ENCODE measurements around the gene COL6A5. TPM values are rescaled to one million over a fixed set of nuclear protein-coding genes. Genes with fewer than 3 reads are reported as not detected.

The COL6A5 gene
- total and polyA plus RNA-seq, 9 of the 15 experiments (the other 6 are each of a cell fraction or from before 2014, with no cell fraction given): 1.5 to 9.7 (median 5.6) TPM

GRCh38 chr3:130386604-130387263 lies 41.3 kb downstream of the COL6A5 start (continued):
- TF ChIP-seq STAT5A (IDR thresholded peaks at IDR 0.05; ENCODE audit: borderline replicate concordance, low read length) (peak; percentile 53), SRF (CRISPR knock-in tag; IDR thresholded peaks at IDR 0.05) (no peak), CTCFL (IDR thresholded peaks at IDR 0.05; ENCODE audit: borderline replicate concordance, insufficient read depth, low read depth, low read length, poor library complexity, severe bottlenecking) (no peak), CREB5 (CRISPR knock-in tag; IDR thresholded peaks at IDR 0.05) (no peak), COPS2 (conservative IDR thresholded peaks at IDR 0.05) (no peak), ATF7 (IDR thresholded peaks at IDR 0.05) (peak; percentile 35; the same call in 1 of the 2 replicates), ETV6 (IDR thresholded peaks at IDR 0.05; ENCODE audit: borderline replicate concordance in 1 of 2, low read depth in 2 of 2, low read length in 1 of 2) (peak in 1 of 2 experiments; percentile 61; a peak in 1 of 4 replicates), ETV6 (CRISPR knock-in tag; IDR thresholded peaks at IDR 0.05; ENCODE audit: borderline replicate concordance) (no peak), NFIC (IDR thresholded peaks at IDR 0.05) (peak; percentile 46; the same call in 1 of the 2 replicates), EP400 (IDR thresholded peaks at IDR 0.05) (peak; percentile 42), NEUROD1 (IDR thresholded peaks at IDR 0.05; ENCODE audit: borderline replicate concordance, low read depth, low read length, partially characterized antibody) (peak; percentile 40), ESRRA (IDR thresholded peaks at IDR 0.05; ENCODE audit: borderline replicate concordance, low read depth) (no peak), YY1 (IDR thresholded peaks at IDR 0.05; ENCODE audit: borderline replicate concordance in 1 of 3, control insufficient read depth in 1 of 3, extremely low read depth in 1 of 3, insufficient read depth in 3 of 3, insufficient read length in 1 of 3, insufficient replicate concordance in 2 of 3, low read depth in 1 of 3, low read length in 2 of 3) (peak in 1 of 3 experiments; percentile 59), MTA2 (IDR thresholded peaks at IDR 0.05; ENCODE audit: low read depth) (peak; percentile 62; the same call in 1 of the 2 replicates), CTCF (IDR thresholded peaks at IDR 0.05 in 2 of 3, conservative IDR thresholded peaks at IDR 0.05 in 1 of 3; ENCODE audit: insufficient read depth in 2 of 3, low read depth in 1 of 3, low read length in 3 of 3) (no peak), ETV5 (CRISPR knock-in tag; IDR thresholded peaks at IDR 0.05; ENCODE audit: low read depth) (peak; percentile 73), SIRT6 (IDR thresholded peaks at IDR 0.05; ENCODE audit: low read depth, low read length) (no peak), DDX20 (tag; IDR thresholded peaks at IDR 0.05; ENCODE audit: low read depth) (no peak)

Measured in K562 (cell line).